Ectodermal cell (in vitro differentiated cells): ENCODE measurements around the gene MAML3.

ENCODE experiments used
- H3K27ac ChIP-seq: 2 replicates; pipeline ENCODE4 v1.7.0; 2013; ENCODE audit warnings: mild to moderate bottlenecking, low read depth, low read length; ENCODE audit not compliant: insufficient read depth, poor library complexity, severe bottlenecking
- H3K27me3 ChIP-seq: 2 replicates; pipeline ENCODE4 v1.7.0; 2013; ENCODE audit warnings: mild to moderate bottlenecking, low read length; ENCODE audit not compliant: insufficient read depth, control insufficient read depth, poor library complexity, severe bottlenecking
- H3K36me3 ChIP-seq: one replicate; pipeline ENCODE4 v1.7.0; 2013; ENCODE audit warnings: low read length; ENCODE audit not compliant: control insufficient read depth, insufficient read depth
- H3K4me1 ChIP-seq: one replicate; pipeline ENCODE4 v1.7.0; 2013; ENCODE audit warnings: low read length; ENCODE audit not compliant: control insufficient read depth, insufficient read depth
- H3K4me3 ChIP-seq: 2 replicates; pipeline ENCODE4 v1.7.0; 2013; ENCODE audit warnings: low read depth, low read length, control low read depth; ENCODE audit not compliant: insufficient read depth
- H3K9me3 ChIP-seq: 2 replicates; pipeline ENCODE4 v1.7.0; 2013; ENCODE audit warnings: mild to moderate bottlenecking, low read length, moderate library complexity; ENCODE audit not compliant: control insufficient read depth
- WGBS, 2 experiments: methylation state at CpG; one replicate each; pipeline ENCODE4 v1.1.7; 2013; ENCODE audit warnings: missing lambda C conversion rate in 2 of 2; 5-methylcytosine and 5-hydroxymethylcytosine counted together

Gene MAML3

DNA sequence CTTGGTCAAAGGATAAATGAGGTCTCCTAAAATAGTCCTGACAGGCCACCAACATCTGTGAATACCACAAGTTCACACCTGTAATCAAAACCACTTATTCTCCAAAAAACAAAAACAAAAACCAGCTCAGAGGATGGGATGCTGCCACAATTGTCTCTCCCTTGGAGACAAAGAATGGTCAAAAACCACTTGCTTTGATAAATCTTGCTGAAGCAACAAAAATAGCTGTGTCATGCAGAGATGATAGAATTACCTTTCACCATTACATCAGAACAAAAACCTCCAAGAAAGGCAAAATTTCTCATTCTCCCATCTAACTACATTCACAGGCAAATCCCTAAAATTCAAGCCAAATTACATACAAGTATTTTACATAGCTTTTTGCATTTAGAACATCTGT lies 180.4 kb downstream of the MAML3 start:
- peaks cover 5% of the 10 kb centered on the region for H3K4me1 ChIP-seq
- no peak overlapping the region for H3K4me3 ChIP-seq
- H3K27me3 ChIP-seq = peaks cover 61% of the 10 kb centered on the region
- no peaks in the 10 kb centered on the region for H3K36me3 ChIP-seq
- no peak overlapping the region for H3K27ac ChIP-seq
- no peaks in the 10 kb centered on the region for H3K9me3 ChIP-seq

DNA sequence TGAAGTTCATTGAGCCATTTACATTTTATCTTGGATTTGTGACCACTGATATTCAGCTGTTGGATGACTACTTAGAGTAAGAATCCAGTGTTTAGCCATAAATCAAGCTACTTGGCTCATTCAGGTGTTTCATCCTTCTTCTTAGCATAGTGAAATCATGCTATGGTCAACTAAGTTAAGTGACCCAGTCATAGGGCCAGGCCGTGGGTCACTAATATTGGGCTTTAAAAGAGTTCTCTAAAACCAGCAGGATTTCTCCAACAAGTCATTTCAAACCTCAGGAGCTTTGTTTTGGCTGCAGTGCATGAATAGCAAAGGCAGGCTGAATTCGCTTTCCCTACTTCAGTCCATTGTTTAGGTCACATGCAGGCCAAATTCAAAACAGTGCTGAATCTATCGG lies 181.0 kb downstream of the MAML3 start:
- H3K9me3 ChIP-seq = no peaks in the 10 kb centered on the region
- no peak overlapping the region for H3K27ac ChIP-seq
- H3K36me3 ChIP-seq = no peaks in the 10 kb centered on the region
- 9 to 12% methylated on average over 3 of the region's 3 CpGs for WGBS, 2 experiments
- no peak overlapping the region for H3K4me3 ChIP-seq
- H3K27me3 ChIP-seq = peaks cover 61% of the 10 kb centered on the region
- H3K4me1 ChIP-seq = peaks cover 5% of the 10 kb centered on the region

DNA sequence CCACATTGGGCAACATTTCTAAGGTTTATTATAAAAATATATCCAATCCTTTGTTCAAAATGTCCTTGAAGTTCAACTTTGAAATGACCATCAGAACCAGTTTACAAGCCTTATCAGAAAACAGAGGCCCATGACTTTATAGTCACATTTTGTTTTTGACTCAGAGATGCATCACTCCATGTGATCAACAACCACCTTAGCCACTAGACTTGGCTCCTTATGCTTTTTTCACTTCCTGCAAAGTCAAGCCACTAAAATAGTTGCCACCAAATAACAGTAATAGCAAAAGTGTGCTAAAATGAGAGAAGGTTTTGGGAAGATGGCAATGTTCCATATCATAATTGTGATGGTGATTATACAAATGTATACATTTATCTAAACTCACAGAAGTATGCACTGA lies 181.7 kb downstream of the MAML3 start:
- Histone ChIP-seq H3K27ac (no peak overlapping the region), H3K36me3 (no peaks in the 10 kb centered on the region), H3K4me3 (no peak overlapping the region), H3K27me3 (peaks cover 61% of the 10 kb centered on the region), H3K4me1 (peaks cover 5% of the 10 kb centered on the region), H3K9me3 (no peaks in the 10 kb centered on the region)

DNA sequence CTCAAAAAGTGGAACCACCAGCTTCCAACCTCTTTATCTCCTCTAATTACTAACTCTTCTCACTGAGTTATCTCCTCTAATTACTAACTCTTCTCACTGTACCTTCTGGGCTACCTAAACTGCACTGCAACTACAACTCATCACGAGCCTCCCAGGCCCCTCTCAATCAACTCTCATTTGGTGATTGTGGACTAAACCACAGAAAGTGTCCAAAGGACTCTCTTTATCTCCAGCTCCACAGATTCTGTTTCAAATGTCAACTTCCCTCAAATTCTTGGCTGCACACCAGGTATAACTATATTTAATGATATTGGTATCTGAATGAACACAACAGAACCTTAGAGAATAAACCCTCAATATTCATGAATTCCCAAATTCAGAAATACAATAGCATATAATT lies 182.9 kb downstream of the MAML3 start:
- WGBS, 2 experiments = 86 to 95% methylated on average over 1 of the region's 1 CpG
- Histone ChIP-seq H3K27me3 (peaks cover 50% of the 10 kb centered on the region), H3K27ac (no peak overlapping the region), H3K9me3 (no peaks in the 10 kb centered on the region), H3K36me3 (no peaks in the 10 kb centered on the region), H3K4me3 (no peak overlapping the region), H3K4me1 (peaks cover 5% of the 10 kb centered on the region)

DNA sequence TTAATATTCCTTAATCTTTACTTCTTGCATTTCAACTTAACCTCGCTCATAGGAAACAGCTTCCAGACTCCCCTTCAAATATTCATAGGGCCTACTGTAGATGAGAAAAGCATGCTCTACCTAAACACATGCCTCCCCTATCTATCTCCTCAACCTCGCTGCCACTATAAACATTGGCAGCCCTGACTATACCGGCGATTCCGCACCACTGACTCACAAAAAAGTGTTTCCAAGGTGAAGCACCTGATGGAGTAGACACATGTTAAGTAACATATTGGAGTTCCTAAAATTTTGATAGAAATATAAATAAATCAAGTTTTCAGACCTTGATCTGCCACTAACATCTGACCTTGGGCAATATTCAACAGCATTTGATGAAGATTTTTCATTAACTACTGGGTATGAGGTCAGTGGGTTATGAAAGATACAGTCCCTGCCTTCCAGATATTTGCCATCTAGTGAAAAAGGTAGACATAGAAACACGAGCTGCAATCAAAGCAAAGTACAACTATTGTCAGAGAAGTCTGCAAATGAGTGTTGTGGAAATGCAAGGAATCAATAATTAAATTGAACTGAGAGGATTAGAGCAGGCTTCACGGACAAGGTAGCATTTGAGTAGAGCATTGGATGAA lies 184.2 kb downstream of the MAML3 start:
- H3K27ac ChIP-seq = no peak overlapping the region
- no peaks in the 10 kb centered on the region for H3K9me3 ChIP-seq
- peaks cover 5% of the 10 kb centered on the region for H3K4me1 ChIP-seq
- H3K27me3 ChIP-seq = peaks cover 37% of the 10 kb centered on the region
- H3K36me3 ChIP-seq = no peaks in the 10 kb centered on the region
- no peak overlapping the region for H3K4me3 ChIP-seq
- 78 to 93% methylated on average over 7 of the region's 7 CpGs for WGBS, 2 experiments

DNA sequence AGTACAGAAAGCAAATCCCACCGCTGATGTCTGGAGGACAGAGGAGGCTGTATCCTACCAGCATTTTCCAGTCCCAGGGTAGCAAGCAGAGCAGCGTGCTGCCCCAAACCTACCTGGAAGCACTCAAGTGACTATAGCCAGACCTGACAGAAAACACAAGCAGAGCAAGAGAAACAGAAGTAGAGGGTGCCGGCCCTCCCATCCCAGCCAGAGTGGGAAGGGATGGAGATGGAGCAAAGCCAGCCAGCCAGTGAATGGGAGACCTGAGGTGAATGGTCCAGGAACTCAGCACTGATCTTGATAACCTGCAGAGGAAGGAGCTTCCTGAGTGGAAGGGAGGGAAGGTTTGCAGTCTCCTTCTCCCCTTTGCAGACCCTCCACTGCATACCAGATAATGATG lies 185.2 kb downstream of the MAML3 start:
- Histone ChIP-seq H3K4me3 (no peak overlapping the region), H3K9me3 (no peaks in the 10 kb centered on the region), H3K4me1 (peaks cover 5% of the 10 kb centered on the region), H3K27ac (no peak overlapping the region), H3K27me3 (peaks cover 33% of the 10 kb centered on the region), H3K36me3 (no peaks in the 10 kb centered on the region)
- WGBS, 2 experiments = 81 to 87% methylated on average over 3 of the region's 3 CpGs

DNA sequence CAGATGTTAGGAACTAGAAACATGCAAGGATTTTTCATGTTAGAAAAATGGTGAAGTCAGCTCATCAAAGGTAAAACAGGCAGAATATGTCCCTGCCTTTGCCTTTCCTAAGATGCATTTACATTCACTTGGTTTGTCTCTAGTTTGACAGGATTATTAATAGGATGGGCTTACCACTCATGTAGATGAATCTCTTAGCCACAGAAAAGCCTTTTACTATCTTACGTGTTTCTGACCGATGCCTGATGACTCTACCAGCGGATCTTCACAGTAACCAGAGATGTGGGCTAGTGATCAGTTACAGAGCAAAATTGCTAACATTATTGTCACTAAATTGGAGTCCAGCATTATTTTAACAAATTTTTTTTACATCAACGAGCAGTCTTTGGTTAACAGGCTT lies 187.6 kb downstream of the MAML3 start:
- 92 to 97% methylated on average over 4 of the region's 4 CpGs for WGBS, 2 experiments
- Histone ChIP-seq H3K4me1 (no peaks in the 10 kb centered on the region), H3K27ac (no peak overlapping the region), H3K4me3 (no peak overlapping the region), H3K9me3 (no peaks in the 10 kb centered on the region), H3K27me3 (peaks cover 15% of the 10 kb centered on the region), H3K36me3 (no peaks in the 10 kb centered on the region)

DNA sequence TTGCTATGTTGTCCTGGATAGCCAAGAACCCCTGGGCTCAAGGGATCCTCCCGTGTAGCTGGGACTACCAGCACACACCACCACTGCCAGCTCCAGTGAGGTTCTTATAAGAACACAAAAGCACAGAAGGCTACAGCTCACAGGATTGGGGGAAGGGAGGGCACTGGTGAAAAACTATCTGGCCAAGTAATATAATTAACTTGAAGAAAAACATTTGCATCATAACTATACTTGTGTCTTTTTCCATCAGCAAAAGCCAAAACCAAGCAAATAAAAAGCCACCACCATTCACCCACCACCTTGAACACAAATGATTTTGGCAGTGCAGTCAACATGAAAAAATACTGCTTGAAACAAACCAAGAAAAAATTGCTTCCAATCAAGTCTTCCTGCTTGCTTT lies 188.2 kb downstream of the MAML3 start:
- Histone ChIP-seq H3K4me3 (no peak overlapping the region), H3K9me3 (no peaks in the 10 kb centered on the region), H3K27ac (no peak overlapping the region), H3K36me3 (no peaks in the 10 kb centered on the region), H3K27me3 (peaks cover 9% of the 10 kb centered on the region), H3K4me1 (no peaks in the 10 kb centered on the region)
- 100% methylated on average over 1 of the region's 1 CpG for WGBS, 2 experiments

DNA sequence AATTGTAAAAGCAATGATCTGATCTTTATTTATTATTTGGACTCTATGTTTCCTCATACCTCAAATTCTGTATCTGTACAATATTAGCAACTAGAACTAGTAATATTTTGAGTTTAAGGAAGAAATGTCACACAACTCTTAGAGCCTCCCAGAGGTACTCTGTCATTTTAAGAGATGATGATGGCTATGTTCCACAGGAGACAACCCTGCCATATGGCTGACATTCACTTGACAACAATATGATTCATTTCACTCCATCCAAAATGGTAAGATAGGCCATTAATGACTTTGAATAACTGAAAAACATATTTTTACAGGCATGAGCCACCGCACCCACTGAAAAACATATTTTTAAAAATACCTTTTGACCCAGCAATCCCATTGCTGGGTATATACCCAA lies 190.3 kb downstream of the MAML3 start:
- H3K36me3 ChIP-seq = no peaks in the 10 kb centered on the region
- H3K9me3 ChIP-seq = no peaks in the 10 kb centered on the region
- no peaks in the 10 kb centered on the region for H3K4me1 ChIP-seq
- 100% methylated on average over 1 of the region's 1 CpG for WGBS, 2 experiments
- no peaks in the 10 kb centered on the region for H3K27me3 ChIP-seq
- H3K27ac ChIP-seq = no peak overlapping the region
- no peak overlapping the region for H3K4me3 ChIP-seq

DNA sequence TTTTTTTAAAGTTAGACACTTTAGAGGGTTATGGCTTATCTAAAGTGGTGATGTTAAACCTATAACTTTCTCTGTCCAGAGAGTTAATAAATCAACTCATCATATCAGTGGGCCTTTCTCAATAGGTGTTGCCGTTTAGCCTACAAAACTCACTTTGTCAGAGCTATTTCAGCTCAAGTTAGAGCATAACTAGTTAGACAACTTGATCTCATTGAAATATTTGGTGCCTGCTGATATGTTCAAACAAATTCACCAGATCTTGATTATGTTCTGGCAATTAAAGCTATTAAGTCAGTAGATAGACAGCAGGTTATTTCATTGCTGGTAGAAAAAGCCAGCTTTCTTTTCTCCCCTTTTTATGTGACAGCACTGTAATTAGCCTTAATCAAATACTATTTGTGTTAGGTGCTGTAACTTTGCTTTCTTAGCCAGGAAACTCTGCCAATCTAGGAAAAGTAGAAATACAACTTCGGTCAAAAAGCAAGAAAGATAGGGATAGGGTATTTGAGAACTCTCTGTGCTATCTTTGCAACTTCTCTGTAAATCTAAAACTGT lies 191.8 kb downstream of the MAML3 start:
- 100% methylated on average over 1 to 2 of the region's 2 CpGs for WGBS, 2 experiments
- Histone ChIP-seq H3K27ac (no peak overlapping the region), H3K36me3 (no peaks in the 10 kb centered on the region), H3K9me3 (no peaks in the 10 kb centered on the region), H3K4me1 (no peaks in the 10 kb centered on the region), H3K4me3 (no peak overlapping the region), H3K27me3 (no peaks in the 10 kb centered on the region)
